HG02610 (cell line): ENCODE results near the gene LRRK1.
"Not testable (repeated sequence)": the region's sequence is repeated elsewhere in the genome, so short reads cannot be mapped to it uniquely, and the experiment has no call there.

Source experiments
- ATAC-seq: cut with Tn5 transposase; IDR thresholded peaks from one replicate; pipeline ENCODE4 v1.9.1; 2021; ENCODE audit warnings: mild to moderate bottlenecking, moderate library complexity; ENCODE audit not compliant: unreplicated experiment

LRRK1 gene

GRCh38 chr15:101088271-101088670 is 169.1 kb downstream of the LRRK1 start:
- ATAC-seq: peak; percentile 20

GRCh38 chr15:101088788-101089578 is 169.8 kb downstream of the LRRK1 start:
- ATAC-seq: peak; percentile 70

DNA sequence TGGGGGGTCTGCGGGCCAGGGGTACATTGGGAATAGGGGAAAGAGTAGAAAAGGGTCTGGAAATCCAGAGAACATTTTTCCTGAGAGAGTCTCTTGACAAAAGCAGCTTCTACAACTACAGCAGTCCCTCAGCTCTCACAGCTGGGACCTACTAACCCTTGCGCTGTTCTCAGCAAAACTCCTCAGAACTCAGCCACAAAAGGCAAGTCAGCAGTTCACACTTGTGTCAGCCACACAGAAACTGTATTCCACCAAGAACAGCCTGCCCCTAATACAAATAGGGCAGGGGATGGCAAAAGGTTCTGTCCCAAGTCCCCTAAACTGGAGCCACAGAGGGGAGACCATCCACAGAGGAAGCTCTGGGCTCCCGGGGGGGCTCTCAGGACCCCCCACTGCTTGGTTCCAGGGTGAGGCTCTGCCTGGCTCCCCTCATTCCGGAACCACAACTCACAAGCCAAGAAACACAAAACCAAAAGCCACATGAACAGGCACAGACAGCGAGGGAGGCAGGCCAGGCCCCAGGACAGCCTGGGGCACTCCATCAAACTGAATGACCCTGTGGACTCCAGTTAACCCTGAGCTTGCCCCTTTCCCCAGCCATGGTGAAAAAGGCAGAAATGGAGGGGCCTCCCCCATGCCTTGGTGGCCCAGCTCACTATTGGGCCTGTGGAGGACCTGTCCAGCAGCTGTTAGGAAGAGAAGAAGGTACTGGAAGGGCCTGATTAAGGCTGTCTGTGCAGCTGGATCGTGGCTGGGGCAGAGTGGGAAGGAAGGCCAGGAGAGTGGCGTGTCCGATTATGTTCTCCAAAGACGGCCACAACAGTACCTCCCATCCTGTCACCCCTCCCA is 170.6 kb downstream of the LRRK1 start:
- ATAC-seq: no peak

DNA sequence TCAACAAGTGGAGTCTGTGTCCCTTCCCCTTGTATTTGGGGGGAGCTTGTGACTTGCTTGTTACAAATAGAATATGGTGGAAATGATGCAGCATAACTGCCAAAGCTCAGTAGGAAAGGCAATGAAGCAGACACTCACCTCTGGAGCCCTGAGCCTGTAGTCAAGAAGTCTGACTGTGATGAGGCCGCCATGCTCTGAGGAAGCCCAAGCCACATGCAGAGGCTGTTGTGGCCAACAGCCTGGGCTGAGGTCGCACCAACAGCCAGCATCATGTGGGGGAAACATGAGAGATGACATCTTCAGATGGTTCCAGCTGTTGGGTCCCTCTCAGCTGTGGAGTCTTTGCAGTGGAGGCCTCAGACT is 171.3 kb downstream of the LRRK1 start:
- no peak for ATAC-seq

GRCh38 chr15:101091080-101092017 is 172.2 kb downstream of the LRRK1 start:
- no peak for ATAC-seq

DNA sequence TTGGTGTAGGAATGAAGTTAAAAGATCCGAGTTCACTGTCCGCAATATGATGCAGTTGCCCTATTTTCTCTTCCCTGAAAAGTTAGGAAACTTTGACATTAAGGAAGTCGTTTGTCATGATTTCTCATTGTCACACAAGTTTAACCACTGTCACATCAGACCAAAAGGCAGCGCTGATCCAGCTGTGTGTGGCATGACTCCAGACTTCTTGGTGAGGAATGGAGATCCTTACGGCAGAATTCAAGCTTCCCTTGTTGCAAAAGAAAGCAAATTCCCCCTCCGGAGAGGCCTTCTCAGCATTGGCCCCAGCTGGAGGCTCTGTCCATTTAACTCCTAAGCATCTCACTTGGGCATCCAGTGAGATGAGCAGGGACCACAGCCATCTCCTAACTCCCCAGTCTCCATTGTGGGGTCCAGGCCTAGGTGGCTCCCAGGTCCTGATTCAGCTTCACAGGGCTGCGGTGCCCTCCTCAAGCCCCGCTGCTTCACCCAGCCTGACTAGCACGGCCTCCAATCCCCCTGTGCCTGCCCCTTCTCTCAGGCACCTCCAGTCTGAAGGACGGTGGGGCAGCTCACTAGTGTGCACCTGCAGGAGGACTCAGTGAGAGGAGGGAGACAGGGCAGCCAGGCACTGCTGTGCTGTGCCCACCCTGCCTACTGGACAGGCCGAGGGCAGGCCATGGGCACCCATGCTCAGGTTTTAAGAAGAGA is 173.2 kb downstream of the LRRK1 start:
- no peak for ATAC-seq

DNA sequence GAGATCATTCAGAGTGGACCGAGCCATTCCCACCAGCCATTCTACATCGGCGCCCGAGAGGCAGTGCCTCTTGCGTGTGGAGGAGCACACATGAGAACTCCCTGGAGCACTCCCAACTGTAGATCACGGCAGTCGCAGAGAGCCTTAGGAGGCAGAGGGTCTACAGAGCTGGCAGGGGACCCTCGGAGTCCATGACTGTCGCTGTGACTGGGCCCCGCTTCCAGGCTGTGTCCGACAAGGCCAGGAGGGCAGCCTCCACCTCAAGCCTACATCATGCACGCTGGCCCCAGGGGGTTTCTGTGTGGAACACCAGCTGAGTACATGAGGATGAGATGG is 173.7 kb downstream of the LRRK1 start:
- no peak for ATAC-seq

DNA sequence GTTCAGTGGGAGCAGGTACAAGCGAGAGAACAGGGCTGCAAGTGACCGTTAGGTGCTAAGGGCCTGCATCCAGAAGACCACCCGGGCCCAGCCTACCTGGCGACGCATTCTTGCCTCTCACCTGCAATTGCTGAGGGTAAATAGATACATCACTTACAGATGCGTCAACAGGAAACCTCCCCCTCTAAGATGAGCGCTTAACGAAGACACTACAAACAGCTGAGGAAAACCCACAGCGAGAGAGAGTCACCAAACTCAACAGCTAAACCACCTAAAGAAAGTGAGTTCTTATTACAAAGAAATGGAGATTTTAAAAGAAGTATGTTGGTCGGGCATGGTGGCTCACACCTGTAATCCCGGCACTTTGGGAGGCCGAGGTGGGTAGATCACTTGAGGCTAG is 174.8 kb downstream of the LRRK1 start:
- no peak for ATAC-seq

DNA sequence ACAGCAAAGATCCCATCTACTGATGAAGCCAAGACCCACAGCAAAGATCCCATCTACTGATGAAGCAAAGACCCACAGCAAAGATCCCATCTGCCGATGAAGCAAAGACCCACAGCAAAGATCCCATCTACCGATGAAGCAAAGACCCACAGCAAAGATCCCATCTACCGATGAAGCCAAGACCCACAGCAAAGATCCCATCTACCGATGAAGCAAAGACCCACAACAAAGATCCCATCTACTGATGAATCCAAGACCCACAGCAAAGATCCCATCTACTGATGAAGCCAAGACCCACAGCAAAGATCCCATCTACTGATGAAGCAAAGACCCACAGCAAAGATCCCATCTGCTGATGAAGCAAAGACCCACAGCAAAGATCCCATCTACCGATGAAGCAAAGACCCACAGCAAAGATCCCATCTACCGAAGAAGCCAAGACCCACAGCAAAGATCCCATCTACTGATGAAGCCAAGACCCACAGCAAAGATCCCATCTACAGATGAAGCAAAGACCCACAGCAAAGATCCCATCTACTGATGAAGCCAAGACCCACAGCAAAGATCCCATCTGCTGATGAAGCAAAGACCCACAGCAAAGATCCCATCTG is 176.7 kb downstream of the LRRK1 start:
- ATAC-seq: not testable (repeated sequence)

- no peak for ATAC-seq
Measured at GRCh38 chr15:101097111-101097510, 178.0 kb downstream of the LRRK1 start.

- no peak for ATAC-seq
Measured at GRCh38 chr15:101099183-101099582, 180.0 kb downstream of the LRRK1 start.

- no peak for ATAC-seq
Measured at GRCh38 chr15:101100118-101100517, 181.0 kb downstream of the LRRK1 start.

DNA sequence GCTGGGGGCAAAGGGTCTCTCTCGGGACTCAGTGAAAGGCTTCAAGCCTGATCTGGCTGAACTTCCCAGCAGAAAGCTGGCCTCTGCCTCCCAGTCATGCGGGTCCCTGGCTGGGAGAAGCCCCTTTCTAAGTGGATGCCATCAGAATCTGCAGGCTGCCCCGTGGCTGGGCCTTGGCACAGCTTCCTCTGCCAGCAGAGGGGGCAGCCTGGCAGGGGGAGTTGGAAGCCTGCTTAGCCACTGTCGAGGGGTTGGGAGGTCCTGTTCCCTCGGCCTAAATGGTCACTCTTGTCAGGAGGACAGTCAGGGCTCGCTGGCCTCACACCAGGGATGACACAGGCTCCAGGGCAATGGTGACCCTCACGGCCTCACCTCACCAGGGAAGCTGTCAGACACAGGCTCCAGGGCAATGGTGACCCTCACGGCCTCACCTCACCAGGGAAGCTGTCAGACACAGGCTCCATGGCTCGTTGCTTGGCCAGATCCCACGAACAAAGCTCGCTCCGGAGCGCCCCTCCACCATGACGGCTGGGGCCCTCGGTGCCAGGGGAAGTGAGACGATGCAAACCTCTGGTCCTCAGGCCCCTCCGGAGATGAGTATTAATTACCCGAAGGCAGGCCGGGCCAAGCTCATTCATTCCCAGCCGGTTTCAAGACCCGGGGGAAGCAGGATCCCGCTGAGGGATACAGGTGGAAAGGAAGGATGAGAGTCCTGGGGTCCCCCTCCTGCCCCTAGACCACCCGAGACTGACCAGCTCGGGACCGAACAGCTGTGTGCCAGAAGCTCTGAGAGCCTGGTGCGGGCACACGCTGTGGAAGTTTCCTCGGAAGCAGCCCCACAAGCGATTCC is 181.7 kb downstream of the LRRK1 start:
- ATAC-seq: no peak

DNA sequence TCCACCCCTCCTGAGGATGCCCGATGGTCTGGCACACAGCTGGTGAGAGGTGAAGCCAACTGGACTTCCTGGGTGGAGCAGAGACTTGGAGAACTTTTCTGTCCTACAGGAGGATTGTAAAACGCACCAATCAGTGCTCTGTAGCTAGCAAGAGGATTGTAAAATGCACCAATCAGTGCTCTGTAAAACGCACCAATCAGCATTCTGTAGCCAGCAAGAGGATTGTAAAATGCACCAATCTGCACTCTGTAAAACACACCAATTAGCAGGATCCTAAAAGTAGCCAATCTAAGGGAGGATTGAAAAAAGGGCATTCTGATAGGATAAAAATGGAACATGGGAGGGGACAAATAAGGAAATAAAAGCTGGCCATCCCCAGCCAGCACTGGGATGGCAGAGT is 182.5 kb downstream of the LRRK1 start:
- no peak for ATAC-seq

DNA sequence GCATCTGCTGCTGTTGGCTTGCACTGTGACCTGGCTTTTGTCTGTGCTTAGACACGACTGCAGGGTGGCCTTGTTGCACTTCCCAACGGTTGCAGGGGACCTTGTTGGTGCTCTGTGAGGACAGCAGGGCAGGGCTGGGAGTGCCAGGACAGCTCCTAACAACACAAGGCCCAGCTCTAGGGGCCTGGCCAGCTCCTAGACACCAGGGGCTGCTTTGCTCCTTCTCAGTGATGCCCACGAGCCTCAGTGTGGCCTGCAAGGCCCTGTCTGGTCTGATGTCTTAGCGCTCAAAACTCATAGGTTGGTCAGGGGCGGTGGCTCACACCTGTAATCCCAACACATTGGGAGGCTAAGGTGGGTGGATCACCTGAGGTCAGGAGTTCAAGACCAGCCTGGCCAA is 183.6 kb downstream of the LRRK1 start:
- ATAC-seq: no peak

DNA sequence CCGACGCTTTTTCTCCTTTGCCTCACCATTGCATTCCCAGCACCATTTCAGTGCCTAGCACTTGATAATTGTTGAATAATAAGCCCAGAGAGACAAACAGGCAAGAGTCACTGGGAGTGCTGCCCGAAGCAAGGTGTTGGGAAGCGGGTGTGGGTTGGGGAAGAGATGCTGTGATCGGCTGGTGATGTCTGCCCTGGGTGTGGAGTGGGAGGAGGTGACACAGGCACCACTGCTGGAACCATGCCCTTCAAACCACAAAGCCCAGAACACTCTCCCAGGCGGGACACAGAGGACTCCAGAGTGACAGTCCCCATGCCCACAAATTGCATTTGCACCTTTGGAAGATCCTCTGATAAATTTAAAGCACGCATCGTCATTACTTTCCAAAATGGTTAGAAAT is 184.4 kb downstream of the LRRK1 start:
- ATAC-seq: no peak

DNA sequence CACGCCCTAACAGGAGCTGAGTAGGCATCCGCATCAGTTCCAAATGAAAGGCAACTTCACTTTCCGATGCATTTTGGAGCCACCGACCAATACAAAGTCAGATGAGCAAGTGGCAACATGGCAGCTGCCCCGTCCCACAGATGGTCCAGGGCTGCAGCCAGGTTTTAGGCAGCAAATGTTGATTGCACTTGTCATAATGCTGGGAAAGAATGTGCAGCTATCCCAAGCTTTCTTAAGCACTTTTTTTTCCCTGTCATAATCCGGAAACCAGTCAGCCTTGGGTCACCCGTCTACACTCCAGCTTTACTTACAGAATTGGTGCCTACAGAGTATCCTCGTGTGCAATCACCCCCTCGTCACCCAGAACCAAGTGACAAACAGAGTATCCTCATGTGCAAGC is 185.0 kb downstream of the LRRK1 start:
- no peak for ATAC-seq

- no peak for ATAC-seq
Measured at GRCh38 chr15:101105059-101105891, 186.1 kb downstream of the LRRK1 start.
